NOMO-1 (cell line): ENCODE measurements around the gene FGD3.
A peak's percentile ranks its signal among the peaks of the same experiment; 100 is the strongest.

Experiments
- DNase-seq, 2 experiments: peaks; one replicate each; lab custom pipeline; 2025; ENCODE audit not compliant: unreplicated experiment in 2 of 2; lab: John Stamatoyannopoulos, UW

FGD3 gene

DNA sequence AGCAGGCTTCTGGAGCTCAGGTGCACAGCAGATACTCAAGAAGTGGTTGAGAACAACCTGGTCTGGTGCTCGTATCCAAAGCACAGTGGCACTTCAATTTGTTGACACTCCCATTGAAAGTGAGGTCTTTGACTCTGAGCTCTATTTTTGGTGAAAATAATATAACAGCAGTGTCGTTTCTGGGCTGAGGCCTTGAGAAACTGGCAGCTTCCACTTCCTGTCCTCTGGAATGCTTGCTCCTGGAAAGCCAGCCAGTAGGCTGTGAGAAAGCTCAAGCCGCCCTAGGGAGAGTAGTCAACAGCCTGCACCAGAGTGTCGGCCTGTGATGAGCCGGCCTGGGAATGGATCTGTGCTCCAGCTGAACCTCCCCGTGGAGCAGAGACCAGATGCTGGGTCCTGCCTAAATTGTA, 104.4 kb downstream of the FGD3 start:
- DNase-seq, result no peak

DNA sequence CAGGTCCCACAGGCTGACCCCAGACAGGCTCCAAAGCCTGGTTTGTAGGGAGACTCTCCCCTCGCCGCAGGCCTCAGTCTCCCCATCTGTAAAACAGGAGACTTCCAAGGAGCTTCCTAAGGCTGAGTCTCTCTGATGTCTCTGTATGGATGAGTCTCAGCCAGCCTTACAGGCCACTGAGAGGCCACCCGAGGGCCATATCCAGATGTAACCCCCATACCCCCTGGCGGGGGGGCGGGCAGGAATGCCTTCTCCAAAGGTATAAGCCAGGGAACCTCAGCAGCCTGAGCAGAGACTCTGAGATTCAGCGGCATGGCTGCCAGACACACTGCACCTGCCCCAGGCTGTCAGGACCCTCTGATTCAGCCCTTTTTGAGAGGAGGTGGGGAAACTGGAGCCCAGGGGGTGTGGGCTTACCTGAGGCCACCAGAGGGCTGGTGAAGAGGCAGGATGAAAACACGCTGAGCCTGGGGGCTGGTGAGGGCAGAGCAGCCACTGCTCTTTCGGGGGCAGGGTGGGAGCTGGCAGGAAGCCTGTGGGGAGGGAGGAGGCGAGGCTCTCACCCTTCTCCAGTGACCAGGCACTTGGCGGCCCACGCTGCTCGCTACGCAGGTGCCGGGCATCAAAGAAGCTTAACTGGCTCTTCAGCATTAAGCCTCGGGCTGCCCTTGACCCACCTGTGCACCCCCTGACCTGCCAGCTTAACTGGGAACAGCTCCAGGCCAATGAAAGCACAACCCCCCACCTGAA, 105.6 kb downstream of the FGD3 start:
- no peak for DNase-seq

GRCh38 chr9:93053781-93054331, 106.5 kb downstream of the FGD3 start:
- no peak for DNase-seq

DNA sequence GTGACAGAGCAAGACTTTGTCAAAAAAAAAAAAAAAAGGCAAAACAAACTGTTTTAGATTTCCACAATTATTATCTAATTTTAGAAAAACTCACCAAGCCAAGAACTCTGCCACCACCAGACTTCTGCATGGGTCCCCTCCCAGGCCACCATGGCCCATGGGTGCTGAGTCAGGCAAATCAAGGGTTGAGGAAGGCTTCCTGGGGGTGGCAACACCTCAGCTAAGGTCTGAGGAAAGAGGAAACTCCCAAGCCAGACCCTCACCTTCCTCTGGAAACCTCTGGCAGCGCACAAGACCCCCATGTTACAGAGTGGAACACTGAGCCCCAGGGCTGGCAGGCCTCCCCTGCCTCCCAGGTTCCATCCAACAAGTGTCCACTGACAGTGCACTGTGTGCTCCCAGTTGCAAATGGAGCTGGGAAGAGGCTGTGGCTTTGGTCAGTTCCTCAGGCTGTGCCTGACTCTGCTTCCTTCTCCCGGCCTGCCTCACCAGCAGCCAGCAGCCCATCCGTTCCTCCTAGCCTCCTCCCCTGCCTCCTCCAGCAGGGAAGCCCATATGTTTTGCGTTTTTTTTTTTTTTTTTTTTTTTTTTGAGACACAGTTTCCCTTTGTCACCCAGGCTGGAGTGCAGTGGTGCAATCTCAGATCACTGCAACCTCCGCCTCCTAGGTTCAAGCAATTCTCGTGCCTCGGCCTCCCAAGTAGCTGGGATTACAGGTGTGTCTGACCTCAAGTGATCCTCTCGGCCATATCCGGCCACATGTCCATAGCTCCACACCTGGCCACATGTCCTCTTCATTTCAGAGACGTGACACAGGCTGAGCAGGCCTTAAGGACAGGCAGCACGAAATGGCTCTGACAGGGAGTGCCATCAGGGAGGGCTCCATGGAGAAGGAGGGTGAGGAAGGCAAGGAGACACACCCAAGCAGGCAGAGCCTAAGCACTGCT, 107.7 kb downstream of the FGD3 start:
- DNase-seq, result no peak

DNA sequence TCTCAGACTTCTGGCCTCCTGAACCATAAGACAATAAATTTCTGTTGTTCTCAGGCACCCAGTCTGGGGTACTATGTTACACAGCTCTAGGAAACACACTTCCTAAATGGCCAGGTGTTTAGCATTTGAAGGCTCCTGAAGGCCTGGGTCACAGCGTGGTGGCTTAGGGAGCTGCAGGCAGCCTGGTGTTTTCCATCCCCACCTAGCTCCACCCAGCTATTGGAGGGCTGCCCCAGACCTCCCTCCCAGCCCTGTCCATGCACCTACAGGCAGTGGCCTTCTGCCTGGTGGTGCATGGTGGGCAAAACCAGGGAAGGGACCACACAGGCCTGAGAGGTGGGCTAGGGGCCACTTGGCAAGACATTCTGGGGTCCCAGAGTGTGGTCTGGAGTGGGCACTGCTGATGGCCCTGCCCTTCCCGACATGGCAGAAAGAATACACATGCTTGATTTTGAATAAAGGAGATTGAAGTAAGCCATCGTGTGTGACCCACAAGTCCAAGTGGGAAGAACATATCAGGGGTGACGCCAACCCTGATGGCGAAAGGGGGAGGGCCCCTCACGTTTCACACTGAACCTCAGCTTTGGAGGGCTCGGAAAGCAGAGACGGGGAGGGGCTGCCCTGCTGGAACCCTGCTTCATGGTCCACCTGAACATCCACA, 109.8 kb downstream of the FGD3 start:
- no peak for DNase-seq

DNA sequence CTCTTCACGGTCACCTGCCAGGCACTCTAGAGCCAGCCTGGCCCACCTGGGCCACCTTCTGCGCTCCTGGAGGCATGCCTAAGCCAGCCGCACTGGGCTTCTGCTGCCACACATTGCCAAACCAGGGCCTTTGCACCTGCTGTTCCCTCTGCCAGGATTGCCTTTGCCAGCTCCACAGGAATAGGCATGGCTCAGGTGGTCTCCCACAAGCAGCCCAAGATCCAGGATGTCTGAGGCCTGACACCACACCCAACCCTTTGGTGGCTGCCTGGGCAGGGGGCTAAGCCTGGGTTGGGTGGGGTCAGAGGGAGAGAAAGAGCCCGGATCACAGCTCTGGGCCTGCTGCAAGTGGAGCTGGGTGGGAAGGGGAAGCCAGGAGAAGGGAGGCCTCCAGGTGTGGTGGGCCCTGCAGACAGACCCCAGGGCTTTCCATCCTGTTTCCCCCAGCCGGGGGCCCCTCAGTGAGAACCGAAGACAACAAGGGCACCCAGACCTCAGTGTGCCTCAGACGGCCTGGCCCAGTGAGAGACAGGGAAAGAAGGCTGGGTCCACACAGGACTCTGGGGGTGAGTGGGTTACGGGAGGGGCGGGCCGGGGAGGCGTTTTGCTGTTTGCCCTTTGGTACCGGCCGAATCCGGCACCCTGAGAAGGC, 110.5 kb downstream of the FGD3 start:
- no peak for DNase-seq

GRCh38 chr9:93058355-93059010, 111.2 kb downstream of the FGD3 start, which contains the start of gene SUSD3:
Gene SUSD3, plus strand, starts transcription at chr9:93058701. Its CDS starts 42 bp downstream, at chr9:93058743.
- peak; percentile 25 to 75 for DNase-seq

DNA sequence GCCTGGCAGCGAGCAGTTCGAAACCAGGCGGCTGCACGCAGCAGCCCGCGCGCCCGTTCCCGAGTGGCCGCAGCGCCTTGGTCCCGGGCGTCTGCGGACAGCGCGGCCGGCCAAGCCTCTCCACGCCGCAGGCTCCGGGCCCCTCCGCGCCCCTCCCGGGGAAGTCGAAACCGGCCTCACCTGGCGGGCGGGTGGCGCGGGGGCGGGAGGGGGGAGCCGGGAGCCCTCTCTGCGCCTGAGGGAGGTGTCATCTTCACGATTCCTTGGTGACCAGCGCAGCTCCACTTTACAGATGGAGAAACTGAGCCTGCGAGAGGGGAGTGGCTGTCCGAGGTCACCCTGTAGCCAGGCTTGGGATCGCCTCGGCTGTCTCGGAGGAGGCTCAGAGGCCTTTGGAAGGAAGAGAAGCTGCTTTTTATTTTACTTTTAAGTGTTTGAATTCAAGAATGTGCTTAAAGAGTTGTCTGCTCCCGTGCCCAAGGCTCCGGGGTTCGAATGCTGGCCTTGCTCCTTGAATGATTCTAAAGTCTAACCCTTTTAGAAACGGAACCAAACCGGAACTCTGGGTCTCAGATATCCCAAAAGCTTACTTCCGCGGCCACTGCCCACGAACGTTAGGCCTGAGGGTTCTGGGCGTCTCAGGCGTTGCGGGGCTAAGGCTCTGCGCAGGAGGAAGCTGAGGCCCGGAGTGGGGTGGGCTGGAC, 111.8 kb downstream of the FGD3 start:
- peak; percentile 52 to 64 for DNase-seq

GRCh38 chr9:93059715-93060578, 112.6 kb downstream of the FGD3 start:
- no peak for DNase-seq

GRCh38 chr9:93060746-93061259, 113.5 kb downstream of the FGD3 start:
- DNase-seq, result no peak

GRCh38 chr9:93061260-93061751, 114.0 kb downstream of the FGD3 start:
- no peak for DNase-seq

- no peak for DNase-seq
Measured at GRCh38 chr9:93061791-93062763, 114.8 kb downstream of the FGD3 start.

- peak; percentile 85 to 95 for DNase-seq
Measured at GRCh38 chr9:93064392-93065134, 117.2 kb downstream of the FGD3 start.

DNA sequence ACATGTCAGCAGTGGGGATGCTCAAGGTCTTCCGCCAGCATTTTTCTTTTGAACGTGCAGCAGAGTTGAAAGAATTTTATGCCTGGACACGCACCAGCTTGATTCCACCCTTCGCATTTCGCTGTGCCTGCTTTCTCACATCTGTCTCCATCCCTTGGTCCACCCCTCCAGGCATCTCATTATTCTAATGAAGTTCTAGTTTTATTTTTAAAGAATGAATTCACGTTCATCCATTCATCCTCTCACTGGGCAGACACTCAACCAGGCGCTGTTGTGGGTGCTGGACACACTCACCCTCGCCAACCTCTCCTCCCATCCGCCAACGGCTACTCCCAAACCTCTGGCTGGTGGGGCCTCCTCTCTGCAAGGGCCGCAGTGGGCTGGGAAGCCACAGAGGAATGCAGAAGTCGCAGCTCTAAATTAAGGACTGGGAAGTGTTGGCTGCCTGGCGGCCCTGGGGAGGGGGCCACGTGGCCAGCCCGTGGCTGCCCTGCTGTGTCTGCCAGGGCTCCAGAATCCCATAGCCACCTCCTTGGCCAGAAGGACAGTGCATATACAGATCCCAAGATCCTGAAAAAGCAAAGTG, 117.9 kb downstream of the FGD3 start:
- DNase-seq, result peak; percentile 15 to 20

DNA sequence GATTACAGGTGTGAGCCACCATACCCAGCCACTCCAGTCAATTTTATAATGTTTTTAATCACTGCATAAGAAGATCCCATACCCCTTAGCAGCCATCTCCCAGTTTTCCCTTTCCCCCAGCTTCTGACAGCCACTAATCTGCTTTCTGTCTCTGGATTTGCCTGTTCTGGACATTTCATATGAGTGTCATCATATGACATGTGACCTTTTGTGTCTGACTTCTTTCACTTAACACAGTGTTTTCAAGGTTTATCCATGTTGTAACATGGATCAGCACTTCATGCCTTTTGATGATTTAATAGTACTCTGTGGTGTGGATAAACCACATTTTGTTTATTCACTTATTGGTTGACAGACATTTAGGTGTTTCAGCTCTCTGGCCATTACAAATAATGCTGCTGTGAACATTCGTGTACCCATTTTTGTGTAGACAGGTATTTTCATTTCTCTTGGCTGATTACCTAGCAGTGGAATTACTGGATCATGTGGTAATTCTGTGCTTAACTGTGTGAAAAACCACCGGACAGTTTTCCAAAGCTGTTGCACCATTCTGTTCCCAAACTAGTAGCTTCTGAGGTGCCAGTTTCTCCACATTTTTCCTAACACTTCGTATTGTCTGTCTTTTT, 119.8 kb downstream of the FGD3 start:
- DNase-seq, result no peak
